A673 (cell line): Measurements from ENCODE around the gene GNAQ.

Source experiments
- EZH2 ChIP-seq: fragments of 200-600 bp; sonication (generic); IDR thresholded peaks from 2 replicates; pipeline ENCODE4 v1.6.1; 2017; ENCODE audit warnings: borderline replicate concordance, low read depth, mild to moderate bottlenecking, mixed read lengths, antibody characterized with exemption, low read length; ENCODE audit not compliant: poor library complexity, severe bottlenecking
- TF ChIP-seq, protein P1 (sequence below): fragments of 300-800, 200-600 bp; sonication (generic); conservative IDR thresholded peaks from 2 replicates; pipeline ENCODE4 v1.5.1; 2017; ENCODE audit warnings: low read depth, mild to moderate bottlenecking, antibody characterized with exemption, low read length, moderate library complexity, mixed read lengths

- TF ChIP-seq, protein P1, sequence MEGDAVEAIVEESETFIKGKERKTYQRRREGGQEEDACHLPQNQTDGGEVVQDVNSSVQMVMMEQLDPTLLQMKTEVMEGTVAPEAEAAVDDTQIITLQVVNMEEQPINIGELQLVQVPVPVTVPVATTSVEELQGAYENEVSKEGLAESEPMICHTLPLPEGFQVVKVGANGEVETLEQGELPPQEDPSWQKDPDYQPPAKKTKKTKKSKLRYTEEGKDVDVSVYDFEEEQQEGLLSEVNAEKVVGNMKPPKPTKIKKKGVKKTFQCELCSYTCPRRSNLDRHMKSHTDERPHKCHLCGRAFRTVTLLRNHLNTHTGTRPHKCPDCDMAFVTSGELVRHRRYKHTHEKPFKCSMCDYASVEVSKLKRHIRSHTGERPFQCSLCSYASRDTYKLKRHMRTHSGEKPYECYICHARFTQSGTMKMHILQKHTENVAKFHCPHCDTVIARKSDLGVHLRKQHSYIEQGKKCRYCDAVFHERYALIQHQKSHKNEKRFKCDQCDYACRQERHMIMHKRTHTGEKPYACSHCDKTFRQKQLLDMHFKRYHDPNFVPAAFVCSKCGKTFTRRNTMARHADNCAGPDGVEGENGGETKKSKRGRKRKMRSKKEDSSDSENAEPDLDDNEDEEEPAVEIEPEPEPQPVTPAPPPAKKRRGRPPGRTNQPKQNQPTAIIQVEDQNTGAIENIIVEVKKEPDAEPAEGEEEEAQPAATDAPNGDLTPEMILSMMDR: no peak
- no peak for TF ChIP-seq EZH2
Observed at GRCh38 chr9:77985996-77986395, 45.6 kb downstream of the GNAQ start.
